AG04450 (cell line): ENCODE data around the gene DCLRE1A. TPM values are rescaled to one million over a fixed set of nuclear protein-coding genes. Genes with fewer than 3 reads are reported as not detected.
"Not testable (repeated sequence)": the region's sequence is repeated elsewhere in the genome, so short reads cannot be mapped to it uniquely, and the experiment has no call there.

Experiments
- CTCF ChIA-PET: fragments of 300-600, 350-600 bp; formaldehyde crosslinking; extraction: SDS; loops from one replicate; lab custom pipeline; 2022; ENCODE audit warnings: antibody characterized with exemption, inconsistent platforms; lab: Charles Lee
- POLR2A ChIA-PET: fragments of 350-600 bp; formaldehyde crosslinking; extraction: SDS; loops from one replicate; lab custom pipeline; 2021; ENCODE audit warnings: antibody characterized with exemption, inconsistent platforms; lab: Yijun Ruan, JAX
- DNase-seq: peaks from one replicate; pipeline ENCODE4 v3.0.0-alpha.2; 2011; ENCODE audit warnings: low read depth, low spot score
- H3K27ac ChIP-seq: one replicate; pipeline ENCODE4 v1.5.1; 2012; ENCODE audit warnings: low read depth, low read length, control low read depth
- H3K27me3 ChIP-seq: one replicate; pipeline ENCODE4 v1.6.0; 2012; ENCODE audit warnings: low read length; ENCODE audit not compliant: control insufficient read depth, insufficient read depth
- H3K4me3 ChIP-seq: 2 replicates; pipeline ENCODE4 v1.5.1; 2011; ENCODE audit warnings: mild to moderate bottlenecking, low read depth, low read length, control low read depth
- H3K9me3 ChIP-seq: 2 replicates; pipeline ENCODE4 v1.5.1; 2012; ENCODE audit warnings: low read length; ENCODE audit not compliant: control insufficient read depth, insufficient read depth
- CTCF ChIP-seq: IDR thresholded peaks from 2 replicates; pipeline ENCODE4 v1.5.1; 2011; ENCODE audit warnings: low read depth, low read length, control low read depth, inconsistent platforms
- polyA plus RNA-seq: library from polyadenylated mRNA; depleted of rRNA; stranded (reverse); fragments of >200 nt; gene quantifications from 2 replicates; pipeline ENCODE4 v1.2.3, GENCODE V29; 2011

Gene DCLRE1A
- polyA plus RNA-seq, 1 experiment, result 6.3 TPM

GRCh38 chr10:113843972-113844485, 9.9 kb downstream of the DCLRE1A start:
- H3K27me3 ChIP-seq, result no peaks in the 10 kb centered on the region
- no peak for TF ChIP-seq CTCF
- no peak overlapping the region for H3K4me3 ChIP-seq
- ChIA-PET POLR2A (no interaction called here), CTCF (interaction anchor here (0.7 kb wide), 1 partner anchor 296 kb away, joined by 7 read pairs; no protein-coding TSS in a partner anchor)
- H3K9me3 ChIP-seq, result no peaks in the 10 kb centered on the region
- DNase-seq, result no peak
- H3K27ac ChIP-seq, result no peak overlapping the region

DNA sequence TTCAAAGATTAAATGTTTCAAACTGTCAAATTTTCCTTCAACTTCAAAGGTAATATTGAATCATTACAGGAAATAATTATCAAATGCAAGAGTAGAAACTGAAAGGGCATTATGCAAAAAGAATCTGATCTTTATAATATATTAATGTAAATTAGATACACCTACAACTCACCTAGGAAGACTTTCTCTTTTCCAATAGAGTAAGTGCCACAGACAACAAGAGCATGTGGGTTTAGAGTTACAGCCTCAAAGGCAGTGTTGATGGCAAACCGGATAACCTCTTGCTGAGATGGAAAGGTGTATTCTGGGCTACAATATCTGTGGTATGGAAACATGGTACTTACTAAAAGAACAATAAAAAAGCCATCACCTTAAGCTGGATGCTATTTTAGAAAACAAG, 11.7 kb downstream of the DCLRE1A start:
- TF ChIP-seq CTCF, result no peak
- CTCF ChIA-PET, result no interaction called here
- POLR2A ChIA-PET, result no interaction called here
- H3K27ac ChIP-seq, result no peak overlapping the region
- no peaks in the 10 kb centered on the region for H3K9me3 ChIP-seq
- no peak for DNase-seq
- H3K27me3 ChIP-seq, result no peaks in the 10 kb centered on the region
- no peak overlapping the region for H3K4me3 ChIP-seq

DNA sequence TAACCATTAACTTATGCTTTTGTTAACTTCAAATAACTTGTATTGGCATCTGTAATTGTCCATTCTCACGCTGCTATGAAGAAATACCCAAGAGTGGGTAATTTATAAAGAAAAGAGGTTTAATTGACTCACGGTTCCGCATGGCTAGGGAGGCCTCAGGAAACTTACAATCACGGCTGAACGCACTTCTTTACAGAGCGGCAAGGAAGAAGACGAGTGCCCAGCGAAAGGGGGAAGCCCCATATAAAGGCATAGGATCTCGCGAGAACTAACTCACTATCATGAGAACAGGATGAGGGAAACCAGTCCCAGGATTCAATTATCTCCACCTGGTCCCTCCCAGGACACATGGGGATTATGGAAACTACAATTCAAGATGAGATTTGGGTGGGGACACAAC, 25.3 kb downstream of the DCLRE1A start:
- H3K4me3 ChIP-seq, POLR2A ChIA-PET, DNase-seq, H3K27me3 ChIP-seq, H3K9me3 ChIP-seq, CTCF ChIA-PET, H3K27ac ChIP-seq: not testable (repeated sequence)

DNA sequence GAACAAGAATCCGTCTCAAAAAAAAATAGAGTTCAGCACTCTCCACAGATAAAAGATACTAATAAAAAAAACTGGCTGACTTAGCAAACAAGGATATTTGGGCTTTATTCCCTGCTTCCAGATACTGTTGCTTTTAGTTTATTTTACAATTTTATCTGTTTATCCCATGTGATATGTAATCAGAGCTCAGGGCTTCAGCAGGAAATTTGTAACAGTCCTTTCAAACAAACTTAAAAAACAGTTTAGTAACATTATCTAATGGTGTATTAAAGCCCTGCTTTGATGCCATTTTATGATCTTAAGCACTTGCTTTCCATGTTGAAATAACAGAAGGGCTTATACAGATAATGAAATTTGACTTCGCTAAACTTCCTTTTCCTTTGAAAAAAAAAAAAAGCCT, 28.1 kb downstream of the DCLRE1A start:
- ChIA-PET CTCF (no interaction called here), POLR2A (interaction anchor here (0.7 kb wide), 1 partner anchor 21 kb away, joined by 3 read pairs; no protein-coding TSS in a partner anchor)
- DNase-seq, result peak; percentile 7
- no peaks in the 10 kb centered on the region; the same call in 1 of the 2 replicates for H3K9me3 ChIP-seq
- no peak overlapping the region for H3K4me3 ChIP-seq
- H3K27ac ChIP-seq, result no peak overlapping the region
- no peak for TF ChIP-seq CTCF
- H3K27me3 ChIP-seq, result no peaks in the 10 kb centered on the region

DNA sequence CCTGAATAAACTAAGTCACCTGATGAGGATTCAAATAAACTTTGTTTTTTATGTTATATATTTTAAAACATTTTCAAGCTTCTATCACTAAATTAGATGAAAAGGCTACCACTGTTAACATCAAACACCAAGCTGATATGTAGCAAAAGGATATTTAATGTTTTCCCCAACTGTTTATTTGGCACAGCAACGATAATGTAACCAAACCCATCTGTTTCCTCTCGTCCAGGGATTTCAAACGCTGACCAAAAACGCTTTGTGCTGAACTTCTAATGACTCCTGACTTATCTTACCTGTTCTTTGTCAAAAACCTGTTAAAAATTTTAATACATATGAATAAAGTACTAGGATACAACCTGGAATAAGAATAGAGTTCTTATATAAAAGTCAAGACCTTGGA, 30.5 kb downstream of the DCLRE1A start:
- Histone ChIP-seq H3K9me3 (no peaks in the 10 kb centered on the region; the same call in 1 of the 2 replicates), H3K4me3 (no peak overlapping the region), H3K27ac (no peak overlapping the region), H3K27me3 (peaks cover 2% of the 10 kb centered on the region)
- ChIA-PET CTCF (interaction anchor here (0.9 kb wide), 1 partner anchor 25 kb away, joined by 3 read pairs; no protein-coding TSS in a partner anchor), POLR2A (no interaction called here)
- no peak for DNase-seq
- TF ChIP-seq CTCF, result no peak
